Gastrocnemius medialis (tissue), 4 donors: Measurements from ENCODE around the gene SPTLC3. TPM values are rescaled to one million over a fixed set of nuclear protein-coding genes. Genes with fewer than 3 reads are reported as not detected.

Source experiments
- ATAC-seq, 2 donors: fragments of 150-250 bp; one replicate each; pipeline ENCODE4 v1.9.1; 2016
- DNase-seq, 2 donors: peaks; one replicate each; pipeline ENCODE4 v3.0.0-alpha.2; 2019
- H3K27ac ChIP-seq, 4 donors: fragments of 200-600 bp; sonication (generic); 1 replicate in 1 of 4; 2 replicates in 3 of 4; pipeline ENCODE4 v1.5.1; 2016 to 2018; ENCODE audit warnings: mild to moderate bottlenecking in 2 of 4, moderate library complexity in 1 of 4
- H3K27me3 ChIP-seq, 3 donors: fragments of 200-600 bp; sonication (generic) in 2 of 3; 1 replicate in 1 of 3; 2 replicates in 2 of 3; pipeline versions ENCODE4 v1.5.1 to v1.6.0; 2016 to 2019; ENCODE audit warnings: mild to moderate bottlenecking in 1 of 3, moderate library complexity in 1 of 3
- H3K36me3 ChIP-seq, 2 donors: fragments of 200-600 bp; sonication (generic) in 1 of 2; one replicate each; pipeline ENCODE4 v1.5.1; 2017 to 2018
- H3K4me1 ChIP-seq, 2 donors: fragments of 200-600 bp; sonication (generic) in 1 of 2; one replicate each; pipeline ENCODE4 v1.5.1; 2016 to 2017; ENCODE audit warnings: mild to moderate bottlenecking in 2 of 2
- H3K4me3 ChIP-seq, 4 donors: fragments of 200-600 bp; sonication (generic) in 3 of 4; 1 replicate in 1 of 4; 2 replicates in 3 of 4; pipeline ENCODE4 v1.5.1; 2016 to 2019; ENCODE audit warnings: mild to moderate bottlenecking in 2 of 4
- H3K9me3 ChIP-seq, 3 donors: fragments of 200-600 bp; sonication (generic) in 2 of 3; 1 replicate in 1 of 3; 2 replicates in 2 of 3; pipeline ENCODE4 v1.5.1; 2016 to 2019
- POLR2A ChIP-seq, 2 donors: fragments of 450-650 bp; IDR thresholded peaks; one replicate each; pipeline ENCODE4 v1.6.1; 2017; ENCODE audit warnings: antibody characterized with exemption in 2 of 2, mild to moderate bottlenecking in 2 of 2, moderate library complexity in 2 of 2
- in situ Hi-C, 4 donors: fragments of 200-750 bp; cut with MboI; loops; one replicate each; pipeline versions ENCODE4 v1.15.0 to v1.8.0; 2017; ENCODE audit warnings: low sequenced_read_pairs in 4 of 4
- intact Hi-C: fragments of 100-400 bp; cut with DNase I; formaldehyde crosslinking; loops from one replicate; pipeline ENCODE4 v1.15.1; 2023; ENCODE audit warnings: low total_unique reads
- total RNA-seq, 4 donors: library from RNA; depleted of rRNA; stranded (reverse); fragments of >200 nt; gene quantifications; one replicate each; pipeline versions ENCODE4 v1.1.0 to v1.2.3, GENCODE V29; 2016
- TF ChIP-seq, protein P1 (sequence below), 5 experiments: fragments of 450-650 bp in 3 of 5; fragments of 200-600 bp in 2 of 5; sonication (generic) in 2 of 5; IDR thresholded peaks in 4 of 5; conservative IDR thresholded peaks in 1 of 5; 1 replicate in 4 of 5; 2 replicates in 1 of 5; pipeline ENCODE4 v1.5.1; 2016 to 2019; ENCODE audit warnings: antibody characterized with exemption in 5 of 5, mild to moderate bottlenecking in 3 of 5, moderate library complexity in 3 of 5

SPTLC3 gene
- total RNA-seq, 4 donors from 2014 or later: 0.46 to 2.4 (median 1.2) TPM

DNA sequence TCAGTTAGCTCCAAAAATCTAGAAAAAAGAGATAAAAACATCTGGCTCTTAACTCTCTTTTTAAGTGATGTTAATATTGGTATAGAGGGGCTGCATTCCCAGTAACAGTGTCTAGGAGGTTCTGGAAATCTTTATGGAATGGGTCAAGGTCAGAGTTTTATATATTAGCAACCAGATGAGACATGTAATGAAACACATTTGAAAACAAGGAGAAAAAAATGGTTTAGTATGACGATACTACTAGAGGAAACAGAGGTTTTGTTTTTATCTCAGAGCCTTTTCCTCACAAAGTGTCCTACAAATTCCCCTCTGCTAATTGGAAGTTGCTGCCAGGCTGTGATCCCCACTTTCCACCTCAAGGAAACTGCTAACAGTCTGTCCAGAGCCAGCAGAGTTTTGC, 111.7 kb downstream of the SPTLC3 start:
- TF ChIP-seq, protein P1, sequence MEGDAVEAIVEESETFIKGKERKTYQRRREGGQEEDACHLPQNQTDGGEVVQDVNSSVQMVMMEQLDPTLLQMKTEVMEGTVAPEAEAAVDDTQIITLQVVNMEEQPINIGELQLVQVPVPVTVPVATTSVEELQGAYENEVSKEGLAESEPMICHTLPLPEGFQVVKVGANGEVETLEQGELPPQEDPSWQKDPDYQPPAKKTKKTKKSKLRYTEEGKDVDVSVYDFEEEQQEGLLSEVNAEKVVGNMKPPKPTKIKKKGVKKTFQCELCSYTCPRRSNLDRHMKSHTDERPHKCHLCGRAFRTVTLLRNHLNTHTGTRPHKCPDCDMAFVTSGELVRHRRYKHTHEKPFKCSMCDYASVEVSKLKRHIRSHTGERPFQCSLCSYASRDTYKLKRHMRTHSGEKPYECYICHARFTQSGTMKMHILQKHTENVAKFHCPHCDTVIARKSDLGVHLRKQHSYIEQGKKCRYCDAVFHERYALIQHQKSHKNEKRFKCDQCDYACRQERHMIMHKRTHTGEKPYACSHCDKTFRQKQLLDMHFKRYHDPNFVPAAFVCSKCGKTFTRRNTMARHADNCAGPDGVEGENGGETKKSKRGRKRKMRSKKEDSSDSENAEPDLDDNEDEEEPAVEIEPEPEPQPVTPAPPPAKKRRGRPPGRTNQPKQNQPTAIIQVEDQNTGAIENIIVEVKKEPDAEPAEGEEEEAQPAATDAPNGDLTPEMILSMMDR (IDR thresholded peaks at IDR 0.05 in 4 of 5, conservative IDR thresholded peaks at IDR 0.05 in 1 of 5): no peak
- no peak for TF ChIP-seq POLR2A (IDR thresholded peaks at IDR 0.05)
- intact Hi-C loops: no loop called here
- H3K4me1 ChIP-seq: no peaks in the 10 kb centered on the region

DNA sequence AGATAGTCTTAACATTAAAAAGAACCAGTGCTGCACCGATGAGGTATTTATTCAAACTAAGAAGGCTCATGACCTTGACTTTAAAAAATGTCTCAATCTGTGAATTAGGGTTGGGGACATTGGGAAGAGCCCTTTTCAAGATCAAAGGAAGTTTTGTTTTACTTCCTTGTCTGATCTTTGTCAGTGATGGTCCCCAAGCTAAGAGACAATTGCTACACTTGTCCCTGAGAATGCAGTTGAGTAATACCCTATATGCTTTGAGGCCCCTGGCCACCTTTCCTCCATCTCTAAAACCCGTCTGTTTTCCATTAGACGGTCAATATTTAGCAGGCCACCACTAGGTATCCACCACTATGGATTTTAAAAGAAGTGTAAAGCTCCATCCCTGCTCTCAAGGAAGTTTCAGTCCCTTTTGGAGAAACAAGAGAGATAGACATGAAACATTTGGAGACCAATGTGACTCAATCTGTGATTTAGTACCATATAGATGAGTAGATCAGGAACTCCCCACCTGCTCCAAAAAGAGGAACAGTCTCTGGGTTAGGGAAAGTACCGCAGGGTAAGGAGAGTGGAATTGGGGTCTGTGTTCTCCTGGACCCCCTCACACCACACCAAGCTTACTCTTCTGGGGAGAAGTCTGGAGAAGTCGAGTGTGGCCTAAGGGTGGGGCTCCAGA, 113.2 kb downstream of the SPTLC3 start:
- no peaks in the 10 kb centered on the region for H3K9me3 ChIP-seq
- no peaks in the 10 kb centered on the region for H3K4me1 ChIP-seq
- in situ Hi-C loops (loop anchor here in 3 of 4 donors (25.0 kb wide), 3 partner anchors 165 to 640 kb away; no protein-coding TSS in a partner anchor), intact Hi-C loops (no loop called here)
- no peaks in the 10 kb centered on the region for H3K36me3 ChIP-seq
- H3K27me3 ChIP-seq: no peaks in the 10 kb centered on the region
- no peak for DNase-seq
- no peak for ATAC-seq
- no peak overlapping the region for H3K4me3 ChIP-seq
- TF ChIP-seq, protein P1 (IDR thresholded peaks at IDR 0.05 in 4 of 5, conservative IDR thresholded peaks at IDR 0.05 in 1 of 5): no peak
- no peak for TF ChIP-seq POLR2A (IDR thresholded peaks at IDR 0.05)
- H3K27ac ChIP-seq: no peak overlapping the region

More for the DNA sequence above, 111.7 kb downstream of the SPTLC3 start:
- H3K9me3 ChIP-seq: no peaks in the 10 kb centered on the region
- H3K4me3 ChIP-seq: no peak overlapping the region
- H3K27ac ChIP-seq: no peak overlapping the region
- no peaks in the 10 kb centered on the region for H3K27me3 ChIP-seq
- ATAC-seq (no peak), DNase-seq (no peak)
- no peaks in the 10 kb centered on the region for H3K36me3 ChIP-seq
- in situ Hi-C loops: loop anchor here in 3 of 4 donors (25.0 kb wide), 3 partner anchors 167 to 642 kb away; no protein-coding TSS in a partner anchor

DNA sequence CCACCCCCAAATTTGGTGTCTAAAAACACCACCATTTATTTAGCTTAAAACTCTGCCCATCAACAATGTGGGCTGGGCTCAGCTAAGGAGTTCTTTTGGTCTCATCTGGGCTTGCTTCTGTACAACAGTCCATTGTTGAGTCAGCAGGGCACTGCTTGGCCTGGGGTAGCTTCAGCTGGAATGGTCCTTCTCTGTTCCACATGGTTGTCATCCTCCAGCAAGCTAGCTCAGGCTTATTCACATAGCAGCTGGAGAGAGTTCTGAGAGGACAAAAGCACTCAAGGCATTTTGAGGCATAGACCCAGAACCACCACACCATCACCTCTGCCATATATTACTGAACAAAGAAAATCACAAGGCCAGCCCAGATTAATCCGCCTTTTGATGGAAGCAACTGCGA, 116.7 kb downstream of the SPTLC3 start:
- Histone ChIP-seq H3K27ac (no peak overlapping the region), H3K4me3 (no peak overlapping the region), H3K27me3 (no peaks in the 10 kb centered on the region), H3K36me3 (no peaks in the 10 kb centered on the region), H3K9me3 (no peaks in the 10 kb centered on the region), H3K4me1 (no peaks in the 10 kb centered on the region)
- no peak for TF ChIP-seq POLR2A (IDR thresholded peaks at IDR 0.05)
- TF ChIP-seq, protein P1 (IDR thresholded peaks at IDR 0.05 in 4 of 5, conservative IDR thresholded peaks at IDR 0.05 in 1 of 5): no peak
- DNase-seq (no peak), ATAC-seq (no peak)
- intact Hi-C loops: no loop called here
- in situ Hi-C loops: loop anchor here in 1 of 4 donors (25.0 kb wide), 1 partner anchor 412 kb away; no protein-coding TSS in a partner anchor

DNA sequence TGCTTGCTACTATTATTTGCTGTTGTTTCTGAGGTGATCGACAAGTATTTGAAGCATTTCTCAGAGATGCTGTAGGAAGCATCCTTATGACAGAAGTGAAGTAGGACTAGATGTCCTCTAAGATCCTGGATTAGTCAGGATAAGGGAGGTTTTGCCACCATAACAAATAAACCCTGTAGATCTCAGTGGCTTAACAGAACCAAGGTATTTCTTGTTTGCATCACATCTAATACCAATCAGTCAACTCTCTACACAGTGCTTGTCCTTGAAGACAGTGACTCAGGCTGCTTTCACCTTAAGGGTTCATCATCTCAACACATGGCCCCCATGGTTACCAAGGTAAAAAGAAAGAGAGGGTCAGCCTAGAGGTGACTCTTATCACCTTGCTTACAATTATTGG, 119.4 kb downstream of the SPTLC3 start:
- Histone ChIP-seq H3K36me3 (no peaks in the 10 kb centered on the region), H3K4me3 (no peak overlapping the region), H3K9me3 (no peaks in the 10 kb centered on the region), H3K27ac (no peak overlapping the region), H3K4me1 (no peaks in the 10 kb centered on the region), H3K27me3 (no peaks in the 10 kb centered on the region)
- intact Hi-C loops: no loop called here
- TF ChIP-seq POLR2A (IDR thresholded peaks at IDR 0.05): no peak
- TF ChIP-seq, protein P1 (IDR thresholded peaks at IDR 0.05 in 4 of 5, conservative IDR thresholded peaks at IDR 0.05 in 1 of 5): no peak
- in situ Hi-C loops: loop anchor here in 1 of 4 donors (25.0 kb wide), 1 partner anchor 409 kb away; no protein-coding TSS in a partner anchor
- DNase-seq: no peak
- no peak for ATAC-seq
